ENCODE measurements around the gene SF1.

DNA sequence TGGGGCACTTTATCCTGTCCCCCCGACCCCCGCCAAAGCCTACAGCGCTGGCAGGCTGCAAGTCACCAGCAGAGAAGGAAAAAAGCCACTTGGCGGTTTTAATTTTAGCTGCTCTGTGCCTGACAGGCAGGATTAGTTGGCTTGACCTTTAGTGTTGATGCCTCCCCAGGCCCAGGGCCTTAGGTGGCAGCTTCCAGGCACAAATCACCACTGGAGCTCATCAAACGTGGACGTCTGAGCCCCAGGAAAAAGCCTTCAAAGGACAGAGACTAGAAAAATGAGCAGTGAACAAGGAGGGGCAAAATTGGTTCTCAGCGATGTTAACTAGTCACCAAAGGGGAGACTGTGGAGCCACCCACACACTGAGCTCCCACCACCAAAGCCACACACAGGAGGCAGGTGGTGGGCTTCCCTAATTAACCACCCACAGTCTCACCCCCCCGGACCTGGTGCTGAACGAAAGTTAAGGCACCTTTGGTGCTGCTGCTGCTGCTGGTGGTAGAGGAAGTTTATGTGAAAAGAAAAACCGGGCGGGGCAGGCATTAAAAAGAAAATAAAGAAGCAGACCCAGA, 14.2 kb downstream of the SF1 start:
- TF ChIP-seq SP4 (IDR thresholded peaks at IDR 0.05; ENCODE audit: low read length) (no peak), TEAD4 (IDR thresholded peaks at IDR 0.05; ENCODE audit: low read depth, low read length) (no peak)

Measured in H1 (cell line).